Tibial nerve (tissue), 4 donors: ENCODE data around the gene MYO7A. TPM values are rescaled to one million over a fixed set of nuclear protein-coding genes. Genes with fewer than 3 reads are reported as not detected.

Source experiments
- DNase-seq, 2 donors: peaks; one replicate each; pipeline ENCODE4 v3.0.0-alpha.2; 2019; ENCODE audit warnings: low spot score in 2 of 2
- H3K27ac ChIP-seq, 4 donors: fragments of 200-600 bp; sonication (generic) in 3 of 4; one replicate each; pipeline ENCODE4 v1.5.1; 2017 to 2019; ENCODE audit warnings: mild to moderate bottlenecking in 1 of 4
- H3K27me3 ChIP-seq, 2 donors: fragments of 200-600 bp; sonication (generic) in 1 of 2; one replicate each; pipeline versions ENCODE4 v1.5.1 to v1.6.0; 2017 to 2019
- H3K36me3 ChIP-seq, 3 donors: fragments of 200-600 bp; sonication (generic); one replicate each; pipeline ENCODE4 v1.5.1; 2018 to 2019
- H3K4me1 ChIP-seq, 4 donors: fragments of 200-600 bp; sonication (generic) in 3 of 4; one replicate each; pipeline ENCODE4 v1.5.1; 2017 to 2019
- H3K4me3 ChIP-seq, 4 donors: fragments of 200-600 bp; sonication (generic) in 3 of 4; one replicate each; pipeline ENCODE4 v1.5.1; 2017 to 2019; ENCODE audit warnings: mild to moderate bottlenecking in 1 of 4, moderate library complexity in 1 of 4
- H3K9me3 ChIP-seq, 4 donors: fragments of 200-600 bp; sonication (generic) in 3 of 4; one replicate each; pipeline ENCODE4 v1.5.1; 2017 to 2019
- EP300 ChIP-seq, 2 donors: sonication (generic); formaldehyde crosslinking; IDR thresholded peaks; one replicate each; pipeline ENCODE4 v1.6.1; 2017; ENCODE audit warnings: antibody characterized with exemption in 2 of 2, mild to moderate bottlenecking in 1 of 2
- POLR2A ChIP-seq, 2 donors: fragments of 450-650 bp; IDR thresholded peaks; one replicate each; pipeline ENCODE4 v1.6.1; 2017; ENCODE audit warnings: antibody characterized with exemption in 2 of 2, mild to moderate bottlenecking in 2 of 2, moderate library complexity in 2 of 2
- WGBS, 2 donors: methylation state at CpG; one replicate each; pipeline ENCODE4 v1.1.5; 2018; 5-methylcytosine and 5-hydroxymethylcytosine counted together
- total RNA-seq, 4 donors: library from RNA; depleted of rRNA; stranded (reverse); fragments of >200 nt; gene quantifications; one replicate each; pipeline ENCODE4 v1.1.0, GENCODE V29; 2016
- TF ChIP-seq, protein P1 (sequence below), 5 experiments: fragments of 200-600 bp in 3 of 5; fragments of 450-650 bp in 2 of 5; sonication (generic) in 3 of 5; IDR thresholded peaks; one replicate each; pipeline ENCODE4 v1.5.1; 2016 to 2019; ENCODE audit warnings: antibody characterized with exemption in 5 of 5, mild to moderate bottlenecking in 3 of 5, moderate library complexity in 2 of 5

Gene MYO7A
- total RNA-seq, 4 donors from 2014 or later: 12.6 to 45.0 (median 24.4) TPM

DNA sequence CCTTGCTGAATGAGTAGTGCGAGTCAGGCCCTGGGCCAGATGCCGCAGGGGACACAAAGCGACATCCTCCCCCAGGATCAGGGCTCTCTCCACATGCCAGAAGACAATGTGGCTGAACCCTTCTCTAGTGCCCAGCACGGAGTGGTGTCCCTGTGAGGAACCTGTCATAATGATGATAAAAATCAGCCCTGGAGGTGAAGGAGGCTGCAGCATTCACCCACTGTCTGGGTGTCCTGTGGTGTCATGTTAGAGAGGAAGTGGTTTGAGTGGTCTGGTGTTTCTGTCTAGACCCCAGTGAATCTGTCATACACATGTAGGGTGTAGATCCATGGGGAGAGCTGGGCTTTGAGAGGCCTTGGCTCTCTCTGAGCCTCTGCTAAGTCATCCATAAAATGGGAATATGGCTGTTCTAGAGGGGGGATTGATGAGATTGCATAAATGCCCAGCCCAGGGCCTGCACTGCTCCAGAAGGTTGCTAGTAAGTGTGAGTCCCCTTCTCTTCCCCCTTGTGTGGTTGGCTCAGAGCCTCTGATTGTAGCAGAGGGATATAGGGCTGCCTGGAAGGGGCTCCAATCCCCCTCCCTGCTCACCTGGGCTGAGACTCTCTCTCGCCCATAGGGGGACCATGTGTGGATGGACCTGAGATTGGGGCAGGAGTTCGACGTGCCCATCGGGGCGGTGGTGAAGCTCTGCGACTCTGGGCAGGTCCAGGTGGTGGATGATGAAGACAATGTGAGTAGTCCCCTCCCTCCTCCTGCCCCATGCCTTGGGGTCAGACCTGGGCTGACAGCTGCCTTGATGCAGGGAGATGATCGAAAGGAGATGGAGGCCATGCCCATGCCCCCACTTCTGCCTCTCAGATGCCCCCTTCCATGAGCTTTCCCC is 14.3 kb downstream of the MYO7A start:
- Histone ChIP-seq H3K27ac (no peak overlapping the region), H3K36me3 (no peaks in the 10 kb centered on the region), H3K27me3 (peaks cover 0 to 13% of the 10 kb centered on the region in 2 donors), H3K4me3 (no peak overlapping the region), H3K4me1 (peaks cover 0 to 30% (median 0%) of the 10 kb centered on the region in 4 donors), H3K9me3 (no peaks in the 10 kb centered on the region)
- DNase-seq: no peak
- TF ChIP-seq POLR2A (IDR thresholded peaks at IDR 0.05) (no peak), EP300 (IDR thresholded peaks at IDR 0.05) (no peak)
- TF ChIP-seq, protein P1, sequence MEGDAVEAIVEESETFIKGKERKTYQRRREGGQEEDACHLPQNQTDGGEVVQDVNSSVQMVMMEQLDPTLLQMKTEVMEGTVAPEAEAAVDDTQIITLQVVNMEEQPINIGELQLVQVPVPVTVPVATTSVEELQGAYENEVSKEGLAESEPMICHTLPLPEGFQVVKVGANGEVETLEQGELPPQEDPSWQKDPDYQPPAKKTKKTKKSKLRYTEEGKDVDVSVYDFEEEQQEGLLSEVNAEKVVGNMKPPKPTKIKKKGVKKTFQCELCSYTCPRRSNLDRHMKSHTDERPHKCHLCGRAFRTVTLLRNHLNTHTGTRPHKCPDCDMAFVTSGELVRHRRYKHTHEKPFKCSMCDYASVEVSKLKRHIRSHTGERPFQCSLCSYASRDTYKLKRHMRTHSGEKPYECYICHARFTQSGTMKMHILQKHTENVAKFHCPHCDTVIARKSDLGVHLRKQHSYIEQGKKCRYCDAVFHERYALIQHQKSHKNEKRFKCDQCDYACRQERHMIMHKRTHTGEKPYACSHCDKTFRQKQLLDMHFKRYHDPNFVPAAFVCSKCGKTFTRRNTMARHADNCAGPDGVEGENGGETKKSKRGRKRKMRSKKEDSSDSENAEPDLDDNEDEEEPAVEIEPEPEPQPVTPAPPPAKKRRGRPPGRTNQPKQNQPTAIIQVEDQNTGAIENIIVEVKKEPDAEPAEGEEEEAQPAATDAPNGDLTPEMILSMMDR (IDR thresholded peaks at IDR 0.05): no peak
- 91 to 92% methylated on average over 11 of the region's 11 CpGs for WGBS, 2 donors

DNA sequence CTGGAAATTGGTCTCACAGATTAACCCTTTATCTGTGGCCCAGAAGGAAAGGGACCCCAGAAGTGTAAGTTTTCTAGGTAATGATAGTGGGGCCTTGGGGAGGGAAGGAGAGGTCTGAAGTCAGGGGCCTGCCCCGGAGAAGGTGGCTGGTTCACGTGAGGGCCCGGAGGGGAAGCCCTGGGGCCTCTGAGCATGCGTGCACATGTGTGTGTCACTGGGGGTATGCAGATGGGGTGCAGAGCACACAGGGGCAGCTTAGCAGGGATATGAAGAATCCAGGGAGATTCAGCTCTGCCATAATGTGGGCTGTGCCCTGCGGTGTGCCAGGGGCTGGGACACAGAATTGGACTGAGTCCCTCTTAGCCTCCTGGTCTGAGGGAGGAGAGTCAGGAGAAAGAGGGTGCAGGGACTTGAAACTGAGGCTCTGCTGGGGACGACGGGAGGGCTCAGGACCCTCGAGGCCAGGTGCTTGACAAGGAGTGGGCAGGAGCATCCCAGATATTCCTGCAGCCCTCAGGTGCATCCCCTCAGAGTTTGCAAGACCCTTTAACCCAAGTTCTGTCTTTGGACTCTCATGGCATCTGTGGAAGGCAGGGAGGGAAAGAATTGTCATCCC is 15.5 kb downstream of the MYO7A start:
- Histone ChIP-seq H3K4me1 (peaks cover 0 to 31% (median 3%) of the 10 kb centered on the region in 4 donors), H3K9me3 (no peaks in the 10 kb centered on the region), H3K27me3 (peaks cover 0 to 7% of the 10 kb centered on the region in 2 donors), H3K27ac (no peak overlapping the region), H3K4me3 (no peak overlapping the region), H3K36me3 (no peaks in the 10 kb centered on the region)
- WGBS, 2 donors: 88% methylated on average over 8 of the region's 8 CpGs
- no peak for DNase-seq
- no peak for TF ChIP-seq POLR2A (IDR thresholded peaks at IDR 0.05)
- TF ChIP-seq, protein P1 (IDR thresholded peaks at IDR 0.05): no peak
- no peak for TF ChIP-seq EP300 (IDR thresholded peaks at IDR 0.05)

DNA sequence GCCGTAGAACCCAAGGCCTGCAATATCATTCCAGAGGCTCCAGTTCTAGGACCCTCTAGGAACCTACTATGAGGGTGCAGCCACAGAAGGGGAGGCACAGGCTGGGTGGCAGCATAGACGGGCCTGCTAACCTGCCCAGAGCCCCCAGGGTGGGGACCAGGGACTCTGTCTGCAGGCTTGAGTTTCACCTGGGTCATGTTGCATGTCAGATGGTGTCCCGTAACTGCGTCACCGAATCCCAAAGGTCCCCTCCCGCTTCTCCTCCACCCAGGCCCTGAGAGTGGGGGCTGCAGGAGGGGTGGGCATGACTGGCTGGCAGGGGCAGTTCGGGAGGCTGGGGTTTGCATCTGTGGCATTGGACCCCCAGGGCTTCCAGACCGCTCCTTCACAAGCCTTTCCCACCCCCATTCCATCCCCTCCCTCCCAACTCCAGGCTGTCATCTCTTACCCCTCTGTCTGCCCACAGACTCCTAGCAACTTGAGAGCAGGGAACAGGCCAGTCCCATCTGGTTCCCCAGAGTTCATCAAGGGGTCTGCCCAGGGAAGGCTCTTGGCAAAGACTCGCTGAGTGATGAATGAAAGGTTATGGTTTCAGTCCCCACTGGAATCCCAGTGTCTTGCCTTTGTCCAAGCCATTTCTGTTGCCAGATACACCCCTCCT is 16.3 kb downstream of the MYO7A start:
- Histone ChIP-seq H3K36me3 (no peaks in the 10 kb centered on the region), H3K27me3 (peaks cover 0 to 6% of the 10 kb centered on the region in 2 donors), H3K4me1 (peaks cover 0 to 26% (median 3%) of the 10 kb centered on the region in 4 donors), H3K4me3 (no peak overlapping the region), H3K9me3 (no peaks in the 10 kb centered on the region), H3K27ac (no peak overlapping the region)
- no peak for DNase-seq
- TF ChIP-seq, protein P1 (IDR thresholded peaks at IDR 0.05): no peak
- TF ChIP-seq POLR2A (IDR thresholded peaks at IDR 0.05) (no peak), EP300 (IDR thresholded peaks at IDR 0.05) (no peak)
- 87 to 91% methylated on average over 8 to 9 of the region's 9 CpGs for WGBS, 2 donors

DNA sequence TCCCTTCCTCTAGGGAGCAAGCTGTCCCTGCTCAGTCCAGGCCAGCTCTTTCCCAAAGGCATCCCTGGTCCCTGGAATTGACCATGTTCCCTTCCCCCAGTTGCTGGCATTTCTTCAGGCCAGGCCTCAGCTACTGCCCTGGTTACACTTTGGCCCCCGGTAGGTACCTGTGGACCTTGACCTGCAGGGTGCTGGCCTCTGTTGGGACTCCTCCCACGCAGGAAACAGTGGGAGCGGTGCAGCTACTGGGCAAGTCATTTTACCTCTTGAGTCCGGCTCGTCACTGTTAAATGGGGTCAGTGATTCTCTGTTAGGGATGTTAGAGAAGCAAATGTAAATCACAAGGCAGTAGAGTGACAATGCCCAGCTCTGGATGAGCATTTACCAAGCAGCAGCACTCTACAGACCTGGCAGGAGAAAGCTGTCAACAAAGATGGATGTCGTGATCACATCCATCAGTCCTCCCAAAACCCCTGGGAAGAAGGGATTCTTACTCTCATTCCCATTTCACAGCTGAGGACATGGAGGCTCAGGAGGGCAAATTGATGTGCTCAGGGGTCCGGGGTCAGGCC is 16.9 kb downstream of the MYO7A start:
- TF ChIP-seq EP300 (IDR thresholded peaks at IDR 0.05) (no peak), POLR2A (IDR thresholded peaks at IDR 0.05) (no peak)
- TF ChIP-seq, protein P1 (IDR thresholded peaks at IDR 0.05): no peak
- H3K9me3 ChIP-seq: no peaks in the 10 kb centered on the region
- peaks cover 0 to 24% (median 3%) of the 10 kb centered on the region in 4 donors for H3K4me1 ChIP-seq
- 83 to 87% methylated on average over 4 to 7 of the region's 7 CpGs for WGBS, 2 donors
- H3K27ac ChIP-seq: no peak overlapping the region
- peaks cover 0 to 6% of the 10 kb centered on the region in 2 donors for H3K27me3 ChIP-seq
- no peaks in the 10 kb centered on the region for H3K36me3 ChIP-seq
- H3K4me3 ChIP-seq: no peak overlapping the region
- DNase-seq: no peak
